Caco-2 (cell line): Measurements from ENCODE around the gene TBPL1. TPM values are rescaled to one million over a fixed set of nuclear protein-coding genes. Genes with fewer than 3 reads are reported as not detected.

Experiments
- BruUV-seq: library from RNA; stranded (reverse); fragments of 400-500 nt; replicated peaks from 2 replicates; lab custom pipeline; 2021; lab: Mats Ljungman, UMichigan
- CTCF ChIA-PET: fragments of 300-600 bp; sonication (Branson Sonifier 250); formaldehyde crosslinking; loops from one replicate; lab custom pipeline; 2022; ENCODE audit warnings: antibody characterized with exemption; lab: Charles Lee
- POLR2A ChIA-PET: fragments of 300-600 bp; sonication (Branson Sonifier 250); formaldehyde crosslinking; loops from one replicate; lab custom pipeline; 2022; ENCODE audit warnings: antibody characterized with exemption; lab: Charles Lee
- DNase-seq, 2 experiments: peaks; one replicate each; pipeline versions ENCODE4 v3.0.0 to v3.0.0-alpha.2; 2020 to 2022
- H3K27me3 ChIP-seq: replicated peaks from 2 replicates; pipeline ENCODE4 v1.6.0; 2011; ENCODE audit warnings: low read length; ENCODE audit not compliant: control insufficient read depth, insufficient read depth
- H3K36me3 ChIP-seq: 2 replicates; pipeline ENCODE4 v1.5.1; 2011; ENCODE audit warnings: low read length; ENCODE audit not compliant: control insufficient read depth, insufficient read depth
- H3K4me1 ChIP-seq: fragments of 250-450 bp; sonication (Bioruptor Pico); 2 replicates; pipeline ENCODE4 v1.5.1; 2020; ENCODE audit warnings: mild to moderate bottlenecking
- H3K4me3 ChIP-seq: 2 replicates; pipeline ENCODE4 v1.5.1; 2011; ENCODE audit warnings: low read depth, mild to moderate bottlenecking, control low read depth, low read length
- H3K9me3 ChIP-seq: fragments of 250-450 bp; sonication (Bioruptor Pico); 2 replicates; pipeline ENCODE4 v1.5.1; 2020; ENCODE audit warnings: mild to moderate bottlenecking, moderate library complexity
- H3K27ac Mint-ChIP-seq: one replicate; pipeline ENCODE4 v1.8.0; 2022; ENCODE audit warnings: mixed read lengths; ENCODE audit not compliant: unreplicated experiment
- H3K27me3 Mint-ChIP-seq: one replicate; pipeline ENCODE4 v1.8.0; 2022; ENCODE audit warnings: mixed read lengths; ENCODE audit not compliant: insufficient read depth, unreplicated experiment
- H3K36me3 Mint-ChIP-seq: one replicate; pipeline ENCODE4 v1.8.0; 2022; ENCODE audit warnings: mild to moderate bottlenecking, mixed read lengths; ENCODE audit not compliant: insufficient read depth, unreplicated experiment
- H3K4me1 Mint-ChIP-seq: one replicate; pipeline ENCODE4 v1.8.0; 2022; ENCODE audit warnings: low read depth, mixed read lengths; ENCODE audit not compliant: unreplicated experiment
- H3K4me3 Mint-ChIP-seq: one replicate; pipeline ENCODE4 v1.8.0; 2022; ENCODE audit warnings: mild to moderate bottlenecking, moderate library complexity, mixed read lengths; ENCODE audit not compliant: unreplicated experiment
- H3K9me3 Mint-ChIP-seq: one replicate; pipeline ENCODE4 v1.8.0; 2022; ENCODE audit warnings: mixed read lengths; ENCODE audit not compliant: unreplicated experiment
- CTCF ChIP-seq, 2 experiments: fragments of 200-600 bp in 1 of 2; IDR thresholded peaks; 1 replicate in 1 of 2; 2 replicates in 1 of 2; pipeline versions ENCODE4 v1.5.1 to v1.8.0; 2011 to 2022; ENCODE audit warnings: antibody characterized with exemption in 1 of 2, control low read depth in 1 of 2, inconsistent platforms in 1 of 2, low read depth in 1 of 2, low read length in 1 of 2, mild to moderate bottlenecking in 1 of 2, moderate library complexity in 1 of 2; ENCODE audit not compliant: insufficient read depth in 1 of 2, severe bottlenecking in 1 of 2, unreplicated experiment in 1 of 2
- intact Hi-C: fragments of 100-400 bp; cut with micrococcal nuclease; formaldehyde crosslinking; loops from one replicate; pipeline ENCODE4 v1.10.0; 2022; ENCODE audit not compliant: unreplicated experiment
- total RNA-seq: library from RNA; stranded (reverse); gene quantifications from 2 replicates; pipeline ENCODE4 v1.2.3, GENCODE V29; 2022

Gene TBPL1
- total RNA-seq, 1 experiment from 2014 or later: 19.3 TPM

- Mint-ChIP-seq H3K27me3 (no peaks in the 10 kb centered on the region), H3K36me3 (no peaks in the 10 kb centered on the region), H3K27ac (no peak overlapping the region), H3K9me3 (no peaks in the 10 kb centered on the region), H3K4me1 (no peaks in the 10 kb centered on the region), H3K4me3 (no peak overlapping the region)
- Histone ChIP-seq H3K27me3 (no peaks in the 10 kb centered on the region), H3K9me3 (no peaks in the 10 kb centered on the region), H3K4me3 (no peak overlapping the region), H3K4me1 (peaks cover 11% of the 10 kb centered on the region; the same call in 1 of the 2 replicates), H3K36me3 (no peaks in the 10 kb centered on the region)
- TF ChIP-seq CTCF (IDR thresholded peaks at IDR 0.05; ENCODE audit: insufficient read depth in 1 of 2, low read depth in 1 of 2, low read length in 1 of 2, severe bottlenecking in 1 of 2, unreplicated experiment in 1 of 2): no peak
- no peak for DNase-seq
- no TSS peak for BruUV-seq
- intact Hi-C loops: loop anchor here (5.0 kb wide), 1 partner anchor 46 kb away; no protein-coding TSS in a partner anchor
- ChIA-PET CTCF (no interaction called here), POLR2A (no interaction called here)
These were observed 62.9 kb downstream of the TBPL1 start for GRCh38 chr6:134015719-134016557.

- Histone ChIP-seq H3K27me3 (no peaks in the 10 kb centered on the region), H3K9me3 (no peaks in the 10 kb centered on the region), H3K36me3 (no peaks in the 10 kb centered on the region), H3K4me3 (no peak overlapping the region), H3K4me1 (peaks cover 11% of the 10 kb centered on the region; the same call in 1 of the 2 replicates)
- Mint-ChIP-seq H3K36me3 (no peaks in the 10 kb centered on the region), H3K4me1 (no peaks in the 10 kb centered on the region), H3K27ac (no peak overlapping the region), H3K9me3 (no peaks in the 10 kb centered on the region), H3K27me3 (no peaks in the 10 kb centered on the region), H3K4me3 (no peak overlapping the region)
- intact Hi-C loops: loop anchor here (5.0 kb wide), 1 partner anchor 46 kb away; no protein-coding TSS in a partner anchor
- no peak for DNase-seq
- no peak for TF ChIP-seq CTCF (IDR thresholded peaks at IDR 0.05; ENCODE audit: insufficient read depth in 1 of 2, low read depth in 1 of 2, low read length in 1 of 2, severe bottlenecking in 1 of 2, unreplicated experiment in 1 of 2)
- CTCF ChIA-PET: no interaction called here
- BruUV-seq: no TSS peak
- POLR2A ChIA-PET: no interaction called here
These were observed 63.5 kb downstream of the TBPL1 start for GRCh38 chr6:134016558-134016814.

- no peak for DNase-seq
- Mint-ChIP-seq H3K36me3 (no peaks in the 10 kb centered on the region), H3K27ac (no peak overlapping the region), H3K4me1 (no peaks in the 10 kb centered on the region), H3K27me3 (no peaks in the 10 kb centered on the region), H3K9me3 (no peaks in the 10 kb centered on the region), H3K4me3 (no peak overlapping the region)
- peaks cover 11% of the 10 kb centered on the region; the same call in 1 of the 2 replicates for H3K4me1 ChIP-seq
- H3K27me3 ChIP-seq: no peaks in the 10 kb centered on the region
- no peaks in the 10 kb centered on the region for H3K36me3 ChIP-seq
- no peak overlapping the region for H3K4me3 ChIP-seq
- no peaks in the 10 kb centered on the region for H3K9me3 ChIP-seq
- intact Hi-C loops: no loop called here
- POLR2A ChIA-PET: no interaction called here
- TF ChIP-seq CTCF (IDR thresholded peaks at IDR 0.05; ENCODE audit: insufficient read depth in 1 of 2, low read depth in 1 of 2, low read length in 1 of 2, severe bottlenecking in 1 of 2, unreplicated experiment in 1 of 2): no peak
- CTCF ChIA-PET: no interaction called here
- no TSS peak for BruUV-seq
These were observed 67.0 kb downstream of the TBPL1 start for GRCh38 chr6:134020071-134020470.
